HepG2 (cell line): ENCODE measurements around the gene PEMT. TPM values are rescaled to one million over a fixed set of nuclear protein-coding genes. Genes with fewer than 3 reads are reported as not detected.
A peak's percentile ranks its signal among the peaks of the same experiment; 100 is the strongest.

Experiments used
- AFF4 ChIP-seq: sonication (generic); formaldehyde crosslinking; IDR thresholded peaks from 2 replicates; pipeline ENCODE4 v1.4.0; 2020; ENCODE audit warnings: missing genetic modification reagents
- BORCS8-MEF2B ChIP-seq: sonication (generic); formaldehyde crosslinking; IDR thresholded peaks from 2 replicates; pipeline ENCODE4 v1.8.0; 2022; ENCODE audit warnings: mild to moderate bottlenecking, missing genetic modification reagents
- DRAP1 ChIP-seq: IDR thresholded peaks from 2 replicates; pipeline ENCODE4 v1.6.1; 2016; ENCODE audit warnings: missing genetic modification reagents, missing compliant biosample characterization
- ERF ChIP-seq: IDR thresholded peaks from 2 replicates; pipeline ENCODE4 v1.6.1; 2018; ENCODE audit warnings: missing biosample characterization, missing genetic modification reagents
- GABPA ChIP-seq, 2 experiments: IDR thresholded peaks; 2 replicates each; pipeline ENCODE4 v1.6.1; 2011 to 2016; ENCODE audit warnings: low read depth in 2 of 2, low read length in 1 of 2, missing biosample characterization in 1 of 2, missing genetic modification characterization in 1 of 2
- NR2F2 ChIP-seq: IDR thresholded peaks from 2 replicates; pipeline ENCODE4 v1.6.1; 2012; ENCODE audit warnings: low read depth, inconsistent platforms, borderline replicate concordance
- POGZ ChIP-seq: sonication (generic); formaldehyde crosslinking; IDR thresholded peaks from 2 replicates; pipeline ENCODE4 v1.4.0; 2020; ENCODE audit warnings: mild to moderate bottlenecking, missing genetic modification reagents
- POLR2AphosphoS5 ChIP-seq: IDR thresholded peaks from 2 replicates; pipeline ENCODE4 v1.6.1; 2012; ENCODE audit warnings: low read depth, low read length
- RAD21 ChIP-seq: fragments of 450-650 bp; formaldehyde crosslinking; IDR thresholded peaks from 2 replicates; pipeline ENCODE4 v1.5.0; 2020; ENCODE audit warnings: mild to moderate bottlenecking
- SALL1 ChIP-seq: sonication (generic); formaldehyde crosslinking; IDR thresholded peaks from 2 replicates; pipeline ENCODE4 v1.8.0; 2022; ENCODE audit warnings: mild to moderate bottlenecking, missing genetic modification reagents
- SMC3 ChIP-seq: IDR thresholded peaks from 2 replicates; pipeline ENCODE4 v1.6.1; 2011; ENCODE audit warnings: low read length, improper control_type of control experiment
- ZNF337 ChIP-seq: sonication (generic); formaldehyde crosslinking; IDR thresholded peaks from 2 replicates; pipeline ENCODE4 v1.5.1; 2020; ENCODE audit warnings: missing genetic modification reagents, low read depth, mild to moderate bottlenecking, borderline replicate concordance
- ZNF543 ChIP-seq: sonication (generic); formaldehyde crosslinking; IDR thresholded peaks from 2 replicates; pipeline ENCODE4 v1.4.0; 2020; ENCODE audit warnings: mild to moderate bottlenecking, missing genetic modification reagents
- ZNF558 ChIP-seq: sonication (generic); formaldehyde crosslinking; IDR thresholded peaks from 2 replicates; pipeline ENCODE4 v1.9.0; 2022; ENCODE audit warnings: mild to moderate bottlenecking, missing genetic modification reagents, borderline replicate concordance
- ZNF749 ChIP-seq: sonication (generic); formaldehyde crosslinking; IDR thresholded peaks from 2 replicates; pipeline ENCODE4 v1.8.0; 2022; ENCODE audit warnings: mild to moderate bottlenecking, missing genetic modification reagents, moderate library complexity, borderline replicate concordance
- ZSCAN25 ChIP-seq: sonication (generic); formaldehyde crosslinking; IDR thresholded peaks from 2 replicates; pipeline ENCODE4 v1.8.0; 2022; ENCODE audit warnings: mild to moderate bottlenecking, missing genetic modification reagents
- ZSCAN5A ChIP-seq: sonication (generic); formaldehyde crosslinking; IDR thresholded peaks from 2 replicates; pipeline ENCODE4 v1.8.0; 2022; ENCODE audit warnings: mild to moderate bottlenecking, missing genetic modification reagents, borderline replicate concordance
- ZXDC ChIP-seq: sonication (generic); formaldehyde crosslinking; IDR thresholded peaks from 2 replicates; pipeline ENCODE4 v1.5.0; 2020; ENCODE audit warnings: mild to moderate bottlenecking, missing genetic modification reagents
- polyA plus RNA-seq, 8 experiments: library from polyadenylated mRNA; depleted of rRNA in 3 of 8; stranded (reverse) in 7 of 8; unstranded in 1 of 8; fragments of >200 nt; fragmentation: Illumina TruSeq in 4 of 8; extraction: Trizol in 4 of 8; gene quantifications; 2 replicates each; pipeline versions ENCODE4 v1.2.1 to v1.2.3, GENCODE V29; 2011 to 2016; ENCODE audit warnings: low read depth in 4 of 8, missing spikeins in 1 of 8, mixed read lengths in 1 of 8; ENCODE audit not compliant: insufficient read depth in 1 of 8
- total RNA-seq, 5 experiments: library from RNA; depleted of rRNA; stranded (reverse); fragments of >200 nt; fragmentation: Illumina TruSeq; extraction: Trizol; gene quantifications; 2 replicates each; pipeline ENCODE4 v1.2.3, GENCODE V29; 2016; ENCODE audit warnings: low read depth in 1 of 5

The PEMT gene
- total and polyA plus RNA-seq, 2 of the 13 experiments (the other 11 are each of a cell fraction or from before 2014, with no cell fraction given), result 31.7 to 43.6 TPM

- peak; percentile 31; the same call in 1 of the 2 replicates for TF ChIP-seq ZXDC (CRISPR knock-in tag)
- peak; percentile 49; the same call in 1 of the 2 replicates for TF ChIP-seq ZNF543 (CRISPR knock-in tag)
- TF ChIP-seq SMC3, result peak; percentile 46; the same call in 1 of the 2 replicates
- peak; percentile 96 for TF ChIP-seq RAD21
- TF ChIP-seq ZNF558 (CRISPR knock-in tag), result no peak
- TF ChIP-seq AFF4 (CRISPR knock-in tag), result no peak
- no peak for TF ChIP-seq NR2F2
- no peak for TF ChIP-seq ZSCAN5A (CRISPR knock-in tag)
- peak; percentile 81 for TF ChIP-seq POLR2AphosphoS5
- no peak for TF ChIP-seq ZNF337
- no peak for TF ChIP-seq BORCS8-MEF2B (CRISPR knock-in tag)
- TF ChIP-seq SALL1, result peak; percentile 54
- TF ChIP-seq ZNF749 (CRISPR knock-in tag), result peak; percentile 26; the same call in 1 of the 2 replicates
- no peak for TF ChIP-seq POGZ (CRISPR knock-in tag)
- no peak for TF ChIP-seq GABPA (IDR thresholded peaks at IDR 0.05; ENCODE audit: low read depth, low read length)
- no peak for TF ChIP-seq GABPA (CRISPR knock-in tag; IDR thresholded peaks at IDR 0.05; ENCODE audit: low read depth)
- TF ChIP-seq ZSCAN25 (CRISPR knock-in tag), result no peak
- peak; percentile 98 for TF ChIP-seq DRAP1
- 0 out of 2 replicates have a peak, but pooled peaks have one; percentile 36 for TF ChIP-seq ERF (CRISPR knock-in tag)
Observed at GRCh38 chr17:17496189-17497064, 95.1 kb downstream of the PEMT start, which contains the start of gene RASD1 (continued).
